Prostate gland (tissue), 2 donors: ENCODE data around the gene MAPK14.

Experiments
- POLR2A ChIP-seq: fragments of 450-650 bp; IDR thresholded peaks from one replicate; pipeline ENCODE4 v1.6.1; 2016; ENCODE audit warnings: antibody characterized with exemption, mild to moderate bottlenecking
- POLR2AphosphoS5 ChIP-seq: sonication (generic); formaldehyde crosslinking; IDR thresholded peaks from one replicate; pipeline ENCODE4 v1.6.1; 2017; ENCODE audit warnings: antibody characterized with exemption
- TF ChIP-seq, protein P1 (sequence below), 4 experiments: fragments of 200-600 bp in 2 of 4; fragments of 450-650 bp in 2 of 4; sonication (generic) in 2 of 4; IDR thresholded peaks; 1 replicate in 3 of 4; 2 replicates in 1 of 4; pipeline ENCODE4 v1.5.1; 2016 to 2019; ENCODE audit warnings: antibody characterized with exemption in 4 of 4, mild to moderate bottlenecking in 2 of 4, moderate library complexity in 2 of 4

DNA sequence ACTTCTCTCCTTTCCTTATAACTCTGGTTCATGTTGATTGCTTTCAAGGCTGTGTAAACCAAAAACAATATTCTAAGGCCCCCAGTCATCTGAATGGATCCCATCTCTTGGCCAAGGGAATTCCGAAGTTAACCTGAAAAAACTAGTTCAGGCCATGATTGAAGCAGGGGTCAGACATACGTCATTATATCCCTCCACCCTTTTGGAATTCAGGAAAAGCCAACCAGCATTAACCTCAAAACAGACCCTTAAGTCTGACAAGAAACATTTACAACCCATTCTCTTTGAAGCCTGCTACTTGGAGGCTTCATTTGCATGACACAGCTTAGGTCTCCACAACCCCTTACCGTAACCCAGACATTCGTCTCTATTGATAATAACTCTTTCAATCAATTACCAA, 42.9 kb upstream of the MAPK14 start:
- TF ChIP-seq, protein P1, sequence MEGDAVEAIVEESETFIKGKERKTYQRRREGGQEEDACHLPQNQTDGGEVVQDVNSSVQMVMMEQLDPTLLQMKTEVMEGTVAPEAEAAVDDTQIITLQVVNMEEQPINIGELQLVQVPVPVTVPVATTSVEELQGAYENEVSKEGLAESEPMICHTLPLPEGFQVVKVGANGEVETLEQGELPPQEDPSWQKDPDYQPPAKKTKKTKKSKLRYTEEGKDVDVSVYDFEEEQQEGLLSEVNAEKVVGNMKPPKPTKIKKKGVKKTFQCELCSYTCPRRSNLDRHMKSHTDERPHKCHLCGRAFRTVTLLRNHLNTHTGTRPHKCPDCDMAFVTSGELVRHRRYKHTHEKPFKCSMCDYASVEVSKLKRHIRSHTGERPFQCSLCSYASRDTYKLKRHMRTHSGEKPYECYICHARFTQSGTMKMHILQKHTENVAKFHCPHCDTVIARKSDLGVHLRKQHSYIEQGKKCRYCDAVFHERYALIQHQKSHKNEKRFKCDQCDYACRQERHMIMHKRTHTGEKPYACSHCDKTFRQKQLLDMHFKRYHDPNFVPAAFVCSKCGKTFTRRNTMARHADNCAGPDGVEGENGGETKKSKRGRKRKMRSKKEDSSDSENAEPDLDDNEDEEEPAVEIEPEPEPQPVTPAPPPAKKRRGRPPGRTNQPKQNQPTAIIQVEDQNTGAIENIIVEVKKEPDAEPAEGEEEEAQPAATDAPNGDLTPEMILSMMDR (IDR thresholded peaks at IDR 0.05): no peak
- TF ChIP-seq POLR2A: no peak
- TF ChIP-seq POLR2AphosphoS5: no peak
